ENCODE data around the gene ZNF423. TPM values are rescaled to one million over a fixed set of nuclear protein-coding genes. Genes with fewer than 3 reads are reported as not detected.

Gene ZNF423
- total and polyA plus RNA-seq, 9 of the 15 experiments (the other 6 are each of a cell fraction or from before 2014, with no cell fraction given), result not detected

GRCh38 chr16:49724774-49725173 lies 131.1 kb downstream of the ZNF423 start:
- Histone ChIP-seq H3K27ac (ENCODE audit: extremely low read depth, low read depth, low read length) (no peak overlapping the region), H2AFZ (ENCODE audit: low read depth, low read length) (no peak overlapping the region), H3K9me1 (ENCODE audit: control insufficient read depth, insufficient read depth, low read length) (no peaks in the 10 kb centered on the region), H4K20me1 (replicated peaks; ENCODE audit: control insufficient read depth, insufficient read depth, low read length) (no peaks in the 10 kb centered on the region; the same call in 1 of the 2 replicates), H3K79me2 (ENCODE audit: control insufficient read depth, insufficient read depth, low read length) (no peaks in the 10 kb centered on the region), H3K36me3 (ENCODE audit: control insufficient read depth, insufficient read depth, low read length) (no peaks in the 10 kb centered on the region), H3K4me3 (no peak overlapping the region), H3K27me3 (ENCODE audit: control insufficient read depth in 2 of 2, insufficient read depth in 2 of 2, low read length in 2 of 2) (peaks cover 8 to 38% of the 10 kb centered on the region in 2 experiments), H3K9me3 (replicated peaks; ENCODE audit: control insufficient read depth, insufficient read depth, low read depth, low read length) (no peaks in the 10 kb centered on the region), H3K4me2 (ENCODE audit: insufficient read depth, low read length) (no peak overlapping the region), H3K9ac (ENCODE audit: insufficient read depth in 1 of 2, low read depth in 2 of 2, low read length in 2 of 2) (no peak overlapping the region), H3K4me1 (replicated peaks in 1 of 2; ENCODE audit: control insufficient read depth in 2 of 2, insufficient read depth in 2 of 2, low read length in 2 of 2) (no peaks in the 10 kb centered on the region; a peak in 1 of 5 replicates)
- in situ Hi-C loops (cut with MboI) (no loop called here), intact Hi-C loops (cut with micrococcal nuclease) (no loop called here)
- ATAC-seq, result no peak
- ChIA-PET POLR2A (no interaction called here), CTCF (ENCODE audit: low intra/inter-chr PET ratio) (no interaction called here)
- BruUV-seq (replicated peaks), result no TSS peak
- WGBS (ENCODE audit: insufficient coverage, low coverage, missing lambda C conversion rate), result 1% methylated on average over 5 of the region's 5 CpGs
- FAIRE-seq, result no peak
- no peak for TF ChIP-seq ZBTB7A (IDR thresholded peaks at IDR 0.05; ENCODE audit: borderline replicate concordance, control insufficient read depth, low read depth, low read length)
- no peak for TF ChIP-seq NFRKB (IDR thresholded peaks at IDR 0.05; ENCODE audit: low read depth)
- no peak for TF ChIP-seq ZNF707 (CRISPR knock-in tag; conservative IDR thresholded peaks at IDR 0.05)
- TF ChIP-seq SRSF3 (IDR thresholded peaks at IDR 0.05; ENCODE audit: insufficient read depth, low read length), result no peak
- TF ChIP-seq SAFB2 (IDR thresholded peaks at IDR 0.05; ENCODE audit: borderline replicate concordance, low read depth, low read length, severe bottlenecking), result no peak
- no peak for TF ChIP-seq KLF10 (CRISPR knock-in tag; IDR thresholded peaks at IDR 0.05)
- no peak for TF ChIP-seq ZNF280A (IDR thresholded peaks at IDR 0.05; ENCODE audit: low read depth, partially characterized antibody)
- TF ChIP-seq HNRNPH1 (optimal IDR thresholded peaks at IDR 0.05; ENCODE audit: low read depth, low read length), result no peak
- TF ChIP-seq NFATC3 (IDR thresholded peaks at IDR 0.05), result no peak
- DNase-seq (ENCODE audit: extremely low read depth in 1 of 4, low spot score in 3 of 4), result no peak
